Raji (cell line): Measurements from ENCODE around the gene ATL1.
A peak's percentile ranks its signal among the peaks of the same experiment; 100 is the strongest.

Source experiments
- POLR2A ChIP-seq: IDR thresholded peaks from 2 replicates; pipeline ENCODE4 v1.6.1; 2011; ENCODE audit warnings: low read depth, low read length, control low read depth; ENCODE audit not compliant: insufficient read depth

The ATL1 gene

DNA sequence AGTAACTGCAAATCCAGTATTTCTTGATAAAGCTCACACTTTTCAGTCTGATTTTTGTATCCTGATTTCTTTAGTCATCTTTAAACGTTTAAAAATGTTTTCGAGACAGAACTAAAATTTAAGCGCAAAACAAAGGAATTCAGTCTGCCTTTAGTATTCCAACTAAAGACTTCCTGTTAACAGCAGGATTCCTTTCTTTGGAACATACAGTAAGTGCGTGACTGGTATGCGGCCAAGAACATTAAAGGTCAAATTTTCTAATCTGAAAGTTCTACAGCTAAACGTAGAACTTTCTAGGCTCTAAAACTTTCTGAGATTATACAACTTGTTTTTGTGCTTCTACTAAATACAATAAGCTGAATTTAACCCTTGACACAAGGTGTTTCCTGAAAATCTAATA, 98.3 kb downstream of the ATL1 start:
- TF ChIP-seq POLR2A = no peak

DNA sequence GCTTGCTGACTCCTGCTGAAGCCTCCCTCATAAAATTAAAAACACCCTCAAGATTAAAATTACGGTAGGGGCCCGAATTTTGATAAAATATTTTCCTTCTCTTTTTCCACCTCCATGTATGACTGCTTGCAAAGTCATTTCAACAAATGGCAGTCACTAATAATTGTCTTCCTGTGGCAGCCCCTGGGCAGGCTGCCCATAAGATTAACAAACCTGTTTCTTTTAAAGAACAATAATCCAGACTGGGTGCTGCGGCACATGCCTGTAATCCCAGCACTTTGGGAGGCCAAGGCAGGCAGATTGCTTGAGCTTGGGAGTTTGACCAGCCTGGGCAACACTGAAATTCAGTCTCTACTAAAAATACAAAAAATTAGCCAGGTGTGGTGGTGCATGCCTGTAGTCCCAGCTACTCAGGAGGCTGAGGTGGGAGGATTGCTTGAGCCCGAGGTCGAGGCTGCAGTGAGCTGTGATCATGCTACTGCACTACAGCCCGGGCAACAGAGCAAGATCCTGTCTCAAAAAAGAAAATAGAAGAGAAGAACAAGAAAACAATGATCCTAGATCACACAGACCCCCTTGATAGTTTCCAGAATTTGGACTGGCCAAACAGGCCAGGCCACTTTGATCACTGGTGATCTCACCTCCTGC, 99.5 kb downstream of the ATL1 start:
- no peak for TF ChIP-seq POLR2A

DNA sequence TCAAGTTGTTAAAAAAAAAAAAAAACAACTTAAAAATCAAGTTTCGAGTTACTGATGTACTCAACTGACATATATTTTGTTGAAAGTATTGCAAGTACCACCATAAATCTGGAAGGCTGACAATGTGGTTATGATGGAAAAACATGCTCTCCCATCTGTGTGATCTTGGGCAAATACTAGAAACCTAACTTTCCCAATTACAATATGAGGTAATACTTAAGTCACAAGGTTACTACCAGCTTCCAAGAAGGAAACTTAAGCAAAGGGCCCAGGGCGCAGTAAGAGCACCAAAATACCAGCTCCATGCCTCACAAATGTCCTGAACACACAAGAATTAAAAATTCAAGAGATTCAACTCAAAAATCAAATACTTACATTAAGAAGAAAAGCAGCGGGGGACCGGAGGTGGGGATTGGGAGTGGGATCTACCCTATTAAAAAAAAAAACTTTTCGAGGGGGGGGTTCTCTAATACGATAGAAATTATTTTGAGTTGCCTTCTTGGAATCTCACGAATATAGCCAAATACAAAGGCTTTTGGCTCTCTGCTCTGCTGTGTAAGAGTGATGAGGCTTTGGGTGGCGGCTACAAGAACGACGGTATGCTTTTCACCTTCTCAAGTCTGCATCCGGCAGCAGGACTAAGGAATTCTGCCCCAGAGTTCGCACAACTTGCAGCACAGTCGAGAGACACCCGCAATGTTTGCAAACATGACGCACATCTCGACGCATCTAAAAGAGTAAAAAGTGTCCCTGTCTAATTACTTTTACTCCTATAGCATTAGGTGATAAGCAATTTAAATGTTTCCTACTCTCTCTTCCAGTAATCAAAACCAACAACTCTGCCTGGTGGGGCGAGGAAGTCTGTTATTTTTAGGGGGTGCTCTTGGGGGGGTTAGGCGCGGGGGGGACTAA, 107.1 kb downstream of the ATL1 start:
- no peak for TF ChIP-seq POLR2A

DNA sequence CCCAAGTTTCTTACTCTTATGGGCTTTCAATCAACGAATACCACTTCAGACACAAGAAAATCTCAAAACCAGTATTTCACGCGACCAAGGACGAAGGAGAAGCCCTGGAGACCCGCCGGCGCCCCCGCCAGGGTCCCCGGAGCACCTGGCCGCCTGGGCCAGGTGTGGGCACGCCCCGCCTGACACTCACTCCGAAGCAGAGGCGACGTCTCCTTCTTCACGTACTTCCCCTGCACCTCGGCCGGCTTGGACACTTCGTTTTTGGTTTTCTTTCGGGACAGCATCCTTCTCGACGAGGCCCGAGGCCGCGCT, 107.7 kb downstream of the ATL1 start:
- TF ChIP-seq POLR2A = no peak

DNA sequence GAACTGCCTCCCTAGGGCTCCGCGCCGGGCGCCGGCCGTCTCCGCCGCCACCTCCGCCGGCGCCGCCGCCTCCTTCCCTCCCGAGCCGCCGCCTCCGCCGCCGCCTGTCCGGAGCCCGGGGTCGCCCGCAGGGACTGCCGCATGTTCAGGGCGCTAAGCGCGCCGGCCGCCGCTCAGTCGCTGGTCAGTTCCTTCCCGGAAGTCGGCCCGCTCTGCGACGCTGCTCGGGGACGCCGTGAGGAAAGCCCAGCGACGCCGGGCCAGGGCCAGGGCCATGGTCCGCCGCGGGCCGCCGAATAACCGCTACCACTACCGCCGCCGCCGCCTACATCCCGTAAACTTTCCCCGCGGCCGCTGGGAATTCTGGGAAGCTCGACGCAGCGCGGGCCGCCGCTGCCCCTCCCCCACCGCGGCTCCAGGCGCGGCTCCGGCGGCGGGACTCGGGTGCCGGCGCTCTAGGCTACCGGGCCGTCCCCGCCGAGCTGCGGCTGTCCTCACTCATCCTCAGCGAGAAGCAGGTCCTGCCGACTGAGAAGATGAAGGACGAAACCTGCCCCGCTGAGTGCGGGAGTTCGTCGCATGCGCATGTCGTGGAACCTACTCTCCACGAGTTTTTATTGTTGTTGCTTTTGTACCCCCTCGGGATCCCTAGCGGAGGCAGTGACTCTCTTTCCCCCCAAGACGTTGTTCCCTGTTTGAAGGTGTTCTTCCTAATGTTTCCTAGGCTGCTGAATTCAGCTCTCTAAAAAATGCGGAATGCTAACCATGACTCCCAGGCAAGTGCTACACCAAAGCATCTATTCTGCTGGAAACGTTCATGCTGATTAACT, 108.3 kb downstream of the ATL1 start, which contains the start of gene SAV1:
TSS of gene SAV1 (minus strand) at position 311 of the 830 bp plus-strand sequence. CDS start 339 bp downstream, outside the sequence.
- peak; percentile 93 for TF ChIP-seq POLR2A

DNA sequence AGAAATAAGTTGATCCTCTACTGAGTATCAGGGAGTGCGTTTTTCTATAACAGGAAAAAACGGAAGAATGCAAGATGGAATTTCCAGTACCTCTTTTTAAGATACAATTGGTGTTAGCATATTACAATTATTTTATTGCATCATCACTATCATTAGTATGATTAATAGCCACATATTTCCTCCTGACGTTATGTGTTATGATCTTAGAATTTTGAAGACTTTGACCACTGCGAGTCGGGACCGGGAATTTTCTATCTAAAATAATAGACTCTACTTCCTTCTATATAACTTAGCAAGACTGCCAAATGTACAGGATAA, 108.8 kb downstream of the ATL1 start:
- no peak for TF ChIP-seq POLR2A

DNA sequence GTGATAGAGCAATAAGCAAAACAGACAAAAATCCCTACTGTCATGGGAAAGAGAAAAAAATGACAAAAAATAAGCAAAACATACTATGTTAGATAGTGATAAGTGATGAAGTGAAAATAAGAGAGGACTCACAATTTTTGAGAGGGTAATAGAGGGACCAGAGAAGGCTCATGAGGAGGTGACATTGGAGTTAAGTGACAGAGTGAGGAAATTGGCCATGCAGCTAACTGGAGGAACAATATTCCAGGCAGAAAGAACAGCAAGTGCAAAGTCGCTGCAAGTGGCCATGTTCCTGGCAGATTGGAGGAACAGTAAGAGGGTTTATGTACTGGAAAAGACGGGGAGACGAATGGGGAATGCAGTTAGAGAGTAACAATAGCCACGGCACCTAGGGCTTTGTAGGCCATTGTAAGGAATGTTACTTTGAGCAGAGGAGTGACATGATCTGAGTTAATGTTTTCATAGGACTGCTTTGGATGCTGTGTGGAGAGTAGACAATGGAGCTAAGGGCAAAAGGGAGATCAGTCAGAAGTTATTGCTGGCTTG, 109.6 kb downstream of the ATL1 start:
- TF ChIP-seq POLR2A = no peak

DNA sequence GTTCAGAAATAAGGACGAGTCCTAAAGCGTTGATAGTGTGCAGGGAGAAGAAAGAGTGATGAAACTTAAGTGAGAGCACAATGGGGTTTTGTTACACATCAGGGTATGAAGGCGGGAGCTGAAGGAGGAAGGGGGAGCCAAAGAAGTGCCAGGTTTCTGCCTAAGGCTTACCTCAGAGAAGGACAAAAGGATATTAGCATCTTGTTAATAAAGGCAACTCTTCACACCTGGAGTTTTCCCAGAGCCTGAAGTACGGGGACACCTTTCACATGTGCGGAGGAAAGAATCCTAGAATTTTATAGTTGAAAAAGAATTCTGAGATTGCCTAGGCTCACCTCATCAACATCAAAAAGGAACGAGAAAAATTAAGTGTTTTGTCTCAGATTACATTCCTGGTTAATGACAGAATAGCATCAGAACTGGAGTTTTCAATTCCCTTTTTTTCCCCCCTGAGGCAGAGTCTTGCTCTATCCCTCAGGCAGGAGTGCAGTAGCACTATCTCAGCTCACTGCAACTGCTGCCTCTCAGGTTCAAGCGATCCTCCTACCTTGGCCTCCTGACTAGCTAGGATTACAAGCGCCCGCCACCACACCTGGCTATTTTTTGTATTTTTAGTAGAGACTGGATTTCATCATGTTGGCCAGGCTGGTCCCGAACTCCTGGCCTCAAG, 110.4 kb downstream of the ATL1 start:
- TF ChIP-seq POLR2A = no peak

DNA sequence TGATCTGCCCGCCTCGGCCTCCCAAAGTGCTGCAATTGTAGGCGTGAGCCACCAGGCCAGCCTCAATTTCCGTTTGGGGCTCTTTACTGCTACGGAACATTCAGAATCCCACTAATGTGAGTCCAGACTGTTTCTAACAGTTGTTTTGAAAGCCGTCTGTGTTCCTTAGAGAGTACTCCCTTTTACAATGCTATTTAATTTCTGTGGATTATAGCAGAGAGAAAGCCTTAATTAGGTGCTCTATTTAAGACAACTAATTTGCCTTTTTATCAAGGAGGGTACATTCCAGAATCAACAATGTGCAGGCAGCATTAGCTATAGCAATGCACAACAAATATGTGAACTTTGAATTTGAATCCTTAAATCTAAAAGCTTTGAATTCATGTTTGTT, 110.9 kb downstream of the ATL1 start:
- TF ChIP-seq POLR2A = no peak

DNA sequence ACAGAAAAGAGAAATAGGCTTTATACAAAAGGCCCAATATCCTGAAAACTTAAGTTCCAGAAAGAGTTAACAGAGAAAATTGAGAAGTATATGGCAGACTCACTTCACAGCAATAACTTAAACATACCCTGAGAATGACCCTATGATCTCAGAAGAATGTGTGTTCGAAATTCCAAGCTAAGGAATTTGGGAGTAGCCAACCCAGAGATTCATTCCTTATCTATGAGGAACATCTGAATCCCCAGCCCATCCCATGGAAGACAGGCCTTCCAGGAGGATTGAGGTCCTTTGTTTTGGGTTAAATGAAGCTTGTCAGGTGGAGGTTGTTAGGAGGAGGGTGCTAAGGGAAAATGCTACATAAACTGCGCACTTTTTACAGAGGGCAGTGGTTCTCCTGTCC, 115.7 kb downstream of the ATL1 start:
- no peak for TF ChIP-seq POLR2A

DNA sequence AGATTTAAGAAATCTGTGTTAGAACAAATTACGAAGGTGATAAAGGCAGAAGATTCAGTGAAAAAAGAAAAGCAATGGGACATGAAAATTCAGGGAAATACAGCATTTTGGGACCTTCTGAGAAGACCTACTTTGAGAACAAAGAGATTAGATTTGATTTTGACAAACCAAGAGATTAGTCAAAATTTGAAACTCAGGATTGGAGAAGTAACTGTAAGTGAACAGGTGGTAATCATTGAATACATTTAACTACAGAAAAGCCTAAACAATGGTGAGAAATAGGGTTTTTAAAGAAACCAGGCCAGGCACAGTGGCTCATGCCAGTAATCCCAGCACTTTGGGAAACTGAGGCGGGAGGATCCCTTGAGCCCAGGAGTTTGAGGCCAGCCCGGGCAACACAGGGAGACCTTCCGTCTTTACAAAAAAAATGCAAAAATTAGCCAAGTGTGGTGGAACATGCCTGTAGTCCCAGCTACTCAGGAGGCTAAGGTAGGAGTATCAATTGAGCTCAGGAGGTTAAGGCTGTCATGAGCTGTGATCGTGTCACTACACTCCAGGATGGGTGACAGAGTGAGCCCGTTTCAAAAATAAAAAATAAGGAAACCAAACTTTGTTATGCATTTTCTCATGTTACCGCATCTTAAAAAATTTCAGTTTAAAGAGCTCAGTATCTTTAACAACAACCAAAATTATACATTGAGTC, 117.0 kb downstream of the ATL1 start:
- no peak for TF ChIP-seq POLR2A

DNA sequence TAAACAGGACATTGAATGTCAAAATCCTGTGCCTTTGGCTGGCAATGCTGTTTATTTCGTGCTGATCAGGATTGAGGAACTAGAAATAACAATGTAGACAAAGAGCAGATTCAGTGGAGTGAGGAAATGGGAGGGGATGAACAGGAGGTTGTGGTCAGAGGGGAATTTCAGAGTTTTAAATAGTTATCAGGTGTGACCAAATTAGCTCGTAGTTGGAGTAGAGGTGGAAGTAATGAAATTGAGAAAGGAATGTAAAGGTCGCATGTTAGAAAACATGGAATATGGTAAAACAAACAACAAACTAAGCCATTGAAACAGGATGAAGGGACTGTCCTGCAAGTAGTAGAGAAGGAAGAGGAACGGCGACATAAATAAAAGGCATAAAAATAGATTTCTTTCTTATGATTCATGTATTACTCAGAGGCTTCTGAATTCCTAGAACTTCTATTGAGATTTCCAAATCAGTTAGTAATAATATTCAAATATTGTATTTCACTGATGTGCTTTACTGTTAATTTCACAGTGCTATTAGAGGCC, 117.7 kb downstream of the ATL1 start:
- TF ChIP-seq POLR2A = no peak

DNA sequence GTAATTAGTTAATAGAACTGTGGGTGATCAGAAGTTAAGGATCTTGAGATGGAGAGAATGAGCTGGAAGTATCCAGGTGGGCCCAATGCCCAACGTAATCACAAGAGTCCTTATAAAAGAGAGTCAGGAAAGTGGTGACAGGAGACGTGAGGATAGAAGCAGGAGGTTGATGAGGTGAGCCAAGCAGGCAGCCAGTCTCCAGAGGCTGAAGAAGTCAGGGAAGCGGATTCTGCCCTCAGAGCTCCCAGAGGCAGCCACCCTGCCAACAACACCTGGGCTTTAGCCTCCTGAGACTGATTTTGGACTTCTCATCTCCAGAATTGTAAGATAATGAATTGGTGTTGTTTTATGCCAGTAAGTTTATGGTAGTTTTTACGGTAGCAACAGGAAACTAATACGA, 118.2 kb downstream of the ATL1 start:
- TF ChIP-seq POLR2A = no peak

DNA sequence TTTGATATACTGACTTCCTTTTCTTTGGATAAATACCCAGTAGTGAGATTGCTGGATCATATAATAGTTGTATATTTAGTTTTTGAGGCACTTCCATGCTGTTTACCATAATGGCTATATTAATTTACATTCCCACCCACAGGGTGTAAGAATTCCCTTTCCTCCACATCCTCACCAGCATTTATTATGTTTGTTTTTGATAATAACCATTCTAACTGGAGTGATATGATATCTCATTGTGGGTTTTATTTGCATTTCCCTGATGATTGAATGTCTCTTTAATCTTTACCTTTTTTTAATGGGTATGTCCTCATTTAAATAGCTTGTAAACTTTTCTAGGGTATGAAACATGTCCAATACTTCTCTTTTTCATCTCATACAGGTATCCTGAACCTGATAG, 119.7 kb downstream of the ATL1 start:
- no peak for TF ChIP-seq POLR2A
